Neural cell (in vitro differentiated cells): ENCODE measurements around the gene YPEL5. TPM values are rescaled to one million over a fixed set of nuclear protein-coding genes. Genes with fewer than 3 reads are reported as not detected.

Experiments used
- H2AFZ ChIP-seq: fragments of 200-600, 300-800 bp; sonication (generic), shearing (Covaris generic); 2 replicates; pipeline ENCODE4 v1.6.0; 2014; ENCODE audit warnings: low read depth, mild to moderate bottlenecking, antibody characterized with exemption, low read length, moderate library complexity
- H3F3A ChIP-seq: fragments of 200-600 bp; shearing (Covaris generic); 2 replicates; pipeline ENCODE4 v1.6.1; 2016; ENCODE audit warnings: mild to moderate bottlenecking, moderate library complexity, mixed read lengths, antibody characterized with exemption, low read length; ENCODE audit not compliant: insufficient read depth, poor library complexity, severe bottlenecking
- H3K27ac ChIP-seq: fragments of 200-600, 300-800 bp; sonication (generic), shearing (Covaris generic); 2 replicates; pipeline ENCODE4 v1.5.1; 2014; ENCODE audit warnings: mild to moderate bottlenecking, low read length, moderate library complexity
- H3K27me3 ChIP-seq: fragments of 300-800, 200-600 bp; sonication (generic), shearing (Covaris generic); 2 replicates; pipeline ENCODE4 v1.6.0; 2014; ENCODE audit warnings: mild to moderate bottlenecking, low read depth, low read length, moderate library complexity; ENCODE audit not compliant: insufficient read depth
- H3K36me3 ChIP-seq: fragments of 300-800, 200-600 bp; sonication (generic), shearing (Covaris generic); 2 replicates; pipeline ENCODE4 v1.5.1; 2014; ENCODE audit warnings: mild to moderate bottlenecking, antibody characterized with exemption, low read length, moderate library complexity; ENCODE audit not compliant: insufficient read depth
- H3K4me2 ChIP-seq: fragments of 300-800, 200-600 bp; sonication (generic), shearing (Covaris generic); 2 replicates; pipeline ENCODE4 v1.6.0; 2014; ENCODE audit warnings: mild to moderate bottlenecking, low read length
- H3K4me3 ChIP-seq: fragments of 300-800, 200-600 bp; sonication (generic), shearing (Covaris generic); 2 replicates; pipeline ENCODE4 v1.5.1; 2014; ENCODE audit warnings: mild to moderate bottlenecking, low read length, moderate library complexity
- H3K79me2 ChIP-seq: fragments of 200-600 bp; shearing (Covaris generic); replicated peaks from 2 replicates; pipeline ENCODE4 v1.6.0; 2014; ENCODE audit warnings: mild to moderate bottlenecking, low read length, moderate library complexity; ENCODE audit not compliant: insufficient read depth
- H3K9ac ChIP-seq: fragments of 300-800, 200-600 bp; sonication (generic), shearing (Covaris generic); 2 replicates; pipeline ENCODE4 v1.6.1; 2016; ENCODE audit warnings: mild to moderate bottlenecking, low read length, mixed read lengths
- H3K9me2 ChIP-seq: fragments of 200-600 bp; shearing (Covaris generic); 2 replicates; pipeline ENCODE4 v1.6.1; 2016; ENCODE audit warnings: mild to moderate bottlenecking, low read length, mixed read lengths; ENCODE audit not compliant: insufficient read depth
- H3K9me3 ChIP-seq: fragments of 200-600, 300-800 bp; sonication (generic), shearing (Covaris generic); 2 replicates; pipeline ENCODE4 v1.6.1; 2016; ENCODE audit warnings: mild to moderate bottlenecking, mixed run types, low read length, moderate library complexity, mixed read lengths
- H4K20me1 ChIP-seq: fragments of 200-600 bp; shearing (Covaris generic); 2 replicates; pipeline ENCODE4 v1.6.1; 2016; ENCODE audit warnings: mild to moderate bottlenecking, mixed run types; ENCODE audit not compliant: insufficient read depth
- CTCF ChIP-seq: fragments of 450-650 bp; IDR thresholded peaks from 2 replicates; pipeline ENCODE4 v1.5.1; 2014; ENCODE audit warnings: antibody characterized with exemption, mild to moderate bottlenecking, moderate library complexity; ENCODE audit not compliant: poor library complexity, severe bottlenecking
- EP300 ChIP-seq: fragments of 450-650 bp; conservative IDR thresholded peaks from 2 replicates; pipeline ENCODE4 v1.6.1; 2014; ENCODE audit warnings: antibody characterized with exemption, mild to moderate bottlenecking, moderate library complexity; ENCODE audit not compliant: poor library complexity, severe bottlenecking
- EZH2 ChIP-seq: fragments of 200-600, 300-800 bp; shearing (Covaris generic), sonication (generic); IDR thresholded peaks from 2 replicates; pipeline ENCODE4 v1.6.1; 2014; ENCODE audit warnings: antibody characterized with exemption, low read length, borderline replicate concordance, mild to moderate bottlenecking; ENCODE audit not compliant: insufficient read depth, poor library complexity, severe bottlenecking
- MXI1 ChIP-seq: fragments of 450-650 bp; conservative IDR thresholded peaks from 2 replicates; pipeline ENCODE4 v1.6.1; 2014; ENCODE audit warnings: antibody characterized with exemption, mild to moderate bottlenecking; ENCODE audit not compliant: poor library complexity, severe bottlenecking
- RAD21 ChIP-seq: fragments of 450-650 bp; conservative IDR thresholded peaks from 2 replicates; pipeline ENCODE4 v1.6.1; 2014; ENCODE audit warnings: antibody characterized with exemption, mild to moderate bottlenecking, moderate library complexity
- SMC3 ChIP-seq: fragments of 450-650 bp; conservative IDR thresholded peaks from 2 replicates; pipeline ENCODE4 v1.6.1; 2014; ENCODE audit warnings: antibody characterized with exemption, mild to moderate bottlenecking, moderate library complexity; ENCODE audit not compliant: poor library complexity
- TAF1 ChIP-seq: IDR thresholded peaks from 2 replicates; pipeline ENCODE4 v1.6.1; 2012; ENCODE audit warnings: low read depth
- polyA plus RNA-seq: library from polyadenylated mRNA; depleted of rRNA; stranded (reverse); fragments of >200 nt; gene quantifications from 2 replicates; pipeline ENCODE4 v1.2.3, GENCODE V29; 2014

YPEL5 gene
- polyA plus RNA-seq, 1 donor from 2014 or later: 130 TPM

- Histone ChIP-seq H3K9me2 (no peaks in the 10 kb centered on the region), H2AFZ (no peak overlapping the region), H3K79me2 (no peaks in the 10 kb centered on the region), H3K9me3 (no peaks in the 10 kb centered on the region), H3K4me2 (no peak overlapping the region), H3K27ac (no peak overlapping the region), H3F3A (no peaks in the 10 kb centered on the region), H3K4me3 (no peak overlapping the region), H3K36me3 (no peaks in the 10 kb centered on the region), H3K9ac (no peak overlapping the region), H3K27me3 (no peaks in the 10 kb centered on the region), H4K20me1 (no peaks in the 10 kb centered on the region)
- TF ChIP-seq MXI1 (no peak), RAD21 (no peak), EZH2 (no peak), SMC3 (no peak)
Measured at GRCh38 chr2:30136764-30137444, 9.9 kb upstream of the YPEL5 start.

- Histone ChIP-seq H3K27ac (no peak overlapping the region), H3K9ac (no peak overlapping the region), H3F3A (no peaks in the 10 kb centered on the region), H3K9me3 (no peaks in the 10 kb centered on the region), H4K20me1 (no peaks in the 10 kb centered on the region), H3K4me3 (no peak overlapping the region), H3K27me3 (no peaks in the 10 kb centered on the region), H3K36me3 (no peaks in the 10 kb centered on the region), H2AFZ (no peak overlapping the region), H3K4me2 (no peak overlapping the region), H3K79me2 (no peaks in the 10 kb centered on the region), H3K9me2 (no peaks in the 10 kb centered on the region)
- TF ChIP-seq CTCF: no peak
- TF ChIP-seq EP300: no peak
- TF ChIP-seq RAD21: no peak
- TF ChIP-seq SMC3: no peak
Measured at GRCh38 chr2:30139131-30139870, 7.5 kb upstream of the YPEL5 start.

- Histone ChIP-seq H3K79me2 (no peaks in the 10 kb centered on the region), H4K20me1 (no peaks in the 10 kb centered on the region), H3K4me3 (no peak overlapping the region), H3K36me3 (no peaks in the 10 kb centered on the region), H3K9me3 (no peaks in the 10 kb centered on the region), H3K9ac (no peak overlapping the region), H2AFZ (no peak overlapping the region), H3F3A (no peaks in the 10 kb centered on the region), H3K27me3 (no peaks in the 10 kb centered on the region), H3K4me2 (no peak overlapping the region), H3K9me2 (no peaks in the 10 kb centered on the region), H3K27ac (no peak overlapping the region)
- TF ChIP-seq RAD21: no peak
- TF ChIP-seq MXI1: no peak
- no peak for TF ChIP-seq SMC3
- TF ChIP-seq TAF1: no peak
- no peak for TF ChIP-seq CTCF
Measured at GRCh38 chr2:30141136-30141535, 5.7 kb upstream of the YPEL5 start.
